Measurements from ENCODE around the gene ARL15. TPM values are rescaled to one million over a fixed set of nuclear protein-coding genes. Genes with fewer than 3 reads are reported as not detected.

ARL15 gene
- polyA plus RNA-seq, 1 donor from 2014 or later = 10.9 TPM

DNA sequence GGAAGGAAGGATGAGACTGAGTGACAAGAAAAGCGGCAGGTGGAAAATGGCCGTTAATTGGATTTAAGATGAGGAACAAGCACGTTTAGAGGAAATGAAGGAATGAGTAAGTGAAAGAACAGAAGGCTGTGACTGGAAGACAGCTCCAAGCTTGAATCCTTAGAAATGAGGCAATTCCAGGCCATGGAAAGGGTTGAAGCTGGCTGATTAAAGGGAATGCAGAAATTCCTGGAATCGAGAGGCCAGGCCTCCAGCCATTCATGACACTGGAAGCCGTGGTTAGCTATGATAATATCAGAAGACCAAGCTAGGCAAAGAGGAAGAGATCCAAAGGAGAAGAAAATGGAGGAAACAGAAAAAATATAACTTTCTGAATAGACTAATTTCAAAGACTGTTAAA, 84.2 kb downstream of the ARL15 start:
- H3K9me3 Mint-ChIP-seq = no peaks in the 10 kb centered on the region
- no peak overlapping the region for H3K27ac Mint-ChIP-seq
- H3K36me3 Mint-ChIP-seq = no peaks in the 10 kb centered on the region
- no peaks in the 10 kb centered on the region for H3K27me3 Mint-ChIP-seq
- no peak overlapping the region for H3K4me3 Mint-ChIP-seq
- peaks cover 12 to 15% (median 14%) of the 10 kb centered on the region in 3 donors for H3K4me1 Mint-ChIP-seq

DNA sequence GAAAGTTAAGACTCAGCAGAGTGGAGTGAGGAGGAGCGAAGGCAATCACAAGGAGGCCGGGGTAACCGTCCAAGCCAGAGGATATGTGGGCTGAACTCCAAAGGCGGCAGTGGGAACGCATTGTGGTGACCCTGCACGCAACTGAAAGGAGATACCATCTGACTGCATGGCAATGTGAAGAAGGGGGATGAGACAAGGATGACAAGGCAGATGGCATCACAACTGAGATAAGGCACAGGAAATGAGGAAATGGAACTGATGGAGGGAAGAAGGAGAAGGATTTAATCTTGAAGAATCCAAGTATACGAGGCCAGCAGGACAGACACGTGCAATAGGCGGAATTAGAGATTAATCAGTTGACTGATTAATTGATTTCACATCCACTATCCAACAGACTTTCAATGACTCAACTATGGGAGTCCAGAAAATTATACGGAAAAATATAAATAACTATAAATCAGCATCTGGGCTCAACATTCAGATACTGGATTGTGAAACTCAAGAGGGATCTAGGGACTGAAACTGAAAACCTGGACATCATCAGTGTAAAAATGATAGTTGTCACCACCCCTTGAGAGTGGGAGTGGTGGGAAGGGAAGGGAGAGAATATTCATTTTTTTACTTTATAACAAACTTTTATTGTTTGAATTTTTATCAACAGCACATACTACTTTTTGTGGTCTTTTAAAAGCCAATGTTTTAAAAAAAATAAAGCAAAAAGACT, 86.1 kb downstream of the ARL15 start:
- Mint-ChIP-seq H3K36me3 (no peaks in the 10 kb centered on the region), H3K9me3 (no peaks in the 10 kb centered on the region), H3K4me1 (peaks cover 8 to 12% (median 11%) of the 10 kb centered on the region in 3 donors), H3K27me3 (no peaks in the 10 kb centered on the region), H3K27ac (no peak overlapping the region), H3K4me3 (no peak overlapping the region)

DNA sequence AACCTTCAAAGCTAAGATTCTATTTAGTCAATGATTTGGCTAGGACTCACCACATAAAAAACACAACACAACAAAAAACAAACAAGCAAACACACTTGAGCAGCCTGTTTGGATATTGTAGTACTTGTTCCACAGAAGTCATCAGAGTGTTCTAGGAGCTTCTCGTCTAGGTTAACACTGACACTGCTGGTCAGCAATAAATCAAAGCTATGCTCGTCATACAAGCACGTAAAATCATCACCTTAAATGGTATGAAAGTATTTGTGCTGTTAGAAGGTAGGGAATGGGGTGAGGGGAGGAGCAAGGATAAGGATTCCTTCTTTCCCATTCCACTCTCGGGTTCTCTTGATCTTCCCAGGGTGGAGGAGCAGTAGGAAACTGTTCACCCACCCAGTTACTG, 88.0 kb downstream of the ARL15 start:
- Mint-ChIP-seq H3K27ac (no peak overlapping the region), H3K4me1 (peaks cover 4 to 11% (median 9%) of the 10 kb centered on the region in 3 donors), H3K36me3 (no peaks in the 10 kb centered on the region), H3K27me3 (no peaks in the 10 kb centered on the region), H3K9me3 (no peaks in the 10 kb centered on the region), H3K4me3 (no peak overlapping the region)

DNA sequence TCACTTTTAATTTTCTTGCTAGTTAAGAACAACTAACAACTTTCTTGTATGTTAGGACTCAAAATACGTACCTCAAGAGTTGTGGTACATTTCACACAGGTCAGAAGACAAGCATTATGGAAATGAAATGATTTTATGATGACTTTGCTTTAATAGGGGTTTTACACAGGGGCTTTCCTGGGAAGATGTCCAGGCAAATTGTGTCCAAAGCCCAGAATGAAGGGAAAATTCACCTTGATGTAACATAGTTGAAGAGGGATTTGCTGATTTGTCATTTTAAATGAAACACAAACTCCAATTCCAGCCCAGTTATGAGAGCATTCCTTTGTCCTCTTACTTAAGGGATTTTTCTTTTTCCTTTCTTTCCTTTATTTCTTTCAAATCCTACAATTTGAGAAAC, 89.2 kb downstream of the ARL15 start:
- Mint-ChIP-seq H3K4me3 (no peak overlapping the region), H3K27me3 (no peaks in the 10 kb centered on the region), H3K4me1 (peaks cover 2 to 6% (median 4%) of the 10 kb centered on the region in 3 donors), H3K36me3 (no peaks in the 10 kb centered on the region), H3K9me3 (no peaks in the 10 kb centered on the region), H3K27ac (no peak overlapping the region)

GRCh38 chr5:54220230-54221040, 89.9 kb downstream of the ARL15 start:
- no peaks in the 10 kb centered on the region for H3K9me3 Mint-ChIP-seq

DNA sequence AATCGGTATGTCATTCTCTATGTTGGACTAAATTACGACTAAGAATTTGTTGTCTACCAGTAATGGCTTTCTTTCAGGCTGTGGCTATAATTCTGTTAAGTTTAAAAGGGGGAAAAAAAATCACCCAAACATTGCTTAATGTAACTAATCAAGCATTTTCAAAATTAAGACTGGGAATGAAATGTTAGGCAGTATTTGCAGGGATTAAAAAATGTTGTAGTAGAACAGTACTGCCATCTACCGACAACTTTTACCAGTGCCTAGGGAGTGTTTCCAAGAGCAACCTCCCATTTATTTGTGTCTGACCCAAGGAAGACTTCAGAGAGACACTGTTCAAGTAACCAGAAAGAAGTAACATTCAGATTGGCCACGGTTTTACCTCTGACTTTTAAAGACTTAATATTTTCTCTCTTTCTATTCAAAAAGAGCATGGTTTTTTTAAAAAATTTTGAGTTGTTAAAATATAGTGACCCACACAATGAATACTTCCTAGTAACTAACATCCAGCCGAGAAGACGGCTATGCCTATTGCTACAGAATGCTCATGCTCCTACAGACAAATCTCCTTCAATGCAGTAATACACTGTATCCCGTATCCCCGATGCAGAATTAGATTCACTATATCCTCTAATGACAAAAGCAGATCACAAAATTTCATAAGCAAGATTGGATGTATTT, 92.4 kb downstream of the ARL15 start:
- Mint-ChIP-seq H3K4me3 (no peak overlapping the region), H3K36me3 (peaks cover 3% of the 10 kb centered on the region), H3K27ac (no peak overlapping the region), H3K4me1 (peaks cover 4 to 9% (median 8%) of the 10 kb centered on the region in 3 donors), H3K9me3 (no peaks in the 10 kb centered on the region), H3K27me3 (no peaks in the 10 kb centered on the region)

More at GRCh38 chr5:54220230-54221040, 89.9 kb downstream of the ARL15 start:
- peaks cover 2 to 4% (median 4%) of the 10 kb centered on the region in 3 donors for H3K4me1 Mint-ChIP-seq
- H3K27me3 Mint-ChIP-seq = no peaks in the 10 kb centered on the region
- no peak overlapping the region for H3K27ac Mint-ChIP-seq
- H3K36me3 Mint-ChIP-seq = no peaks in the 10 kb centered on the region
- H3K4me3 Mint-ChIP-seq = no peak overlapping the region

DNA sequence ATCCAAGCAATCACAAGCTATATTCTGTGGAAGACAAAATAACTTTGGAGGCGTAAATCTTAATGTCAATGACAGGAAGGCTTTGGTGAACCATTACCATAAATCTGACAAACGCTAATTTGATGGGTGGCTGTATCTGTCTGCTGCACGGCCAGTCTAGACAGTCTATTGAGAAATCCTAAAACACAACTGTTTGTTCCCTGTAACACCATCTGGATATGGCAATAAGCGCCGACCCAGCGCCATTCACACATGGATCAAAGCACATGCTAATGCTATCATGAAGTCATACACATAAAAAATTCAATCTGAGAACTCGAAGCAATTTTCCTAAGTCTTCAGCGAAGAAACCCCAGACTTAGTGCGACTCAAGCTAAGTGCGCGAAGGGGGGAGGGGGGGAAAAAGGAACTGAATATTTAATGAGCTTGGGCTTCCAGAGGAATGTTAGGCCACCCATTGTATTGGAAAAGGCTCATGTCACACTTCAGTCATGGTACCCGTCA, 95.1 kb downstream of the ARL15 start:
- peaks cover 7 to 10% (median 9%) of the 10 kb centered on the region in 3 donors for H3K4me1 Mint-ChIP-seq
- H3K4me3 Mint-ChIP-seq = no peak overlapping the region
- H3K27me3 Mint-ChIP-seq = no peaks in the 10 kb centered on the region
- peaks cover 6% of the 10 kb centered on the region for H3K36me3 Mint-ChIP-seq
- H3K27ac Mint-ChIP-seq = no peak overlapping the region
- no peaks in the 10 kb centered on the region for H3K9me3 Mint-ChIP-seq

GRCh38 chr5:54214722-54215121, 95.7 kb downstream of the ARL15 start:
- Mint-ChIP-seq H3K4me1 (peaks cover 7 to 10% (median 9%) of the 10 kb centered on the region in 3 donors), H3K27ac (no peak overlapping the region), H3K9me3 (no peaks in the 10 kb centered on the region), H3K36me3 (peaks cover 6% of the 10 kb centered on the region), H3K4me3 (no peak overlapping the region), H3K27me3 (no peaks in the 10 kb centered on the region)

DNA sequence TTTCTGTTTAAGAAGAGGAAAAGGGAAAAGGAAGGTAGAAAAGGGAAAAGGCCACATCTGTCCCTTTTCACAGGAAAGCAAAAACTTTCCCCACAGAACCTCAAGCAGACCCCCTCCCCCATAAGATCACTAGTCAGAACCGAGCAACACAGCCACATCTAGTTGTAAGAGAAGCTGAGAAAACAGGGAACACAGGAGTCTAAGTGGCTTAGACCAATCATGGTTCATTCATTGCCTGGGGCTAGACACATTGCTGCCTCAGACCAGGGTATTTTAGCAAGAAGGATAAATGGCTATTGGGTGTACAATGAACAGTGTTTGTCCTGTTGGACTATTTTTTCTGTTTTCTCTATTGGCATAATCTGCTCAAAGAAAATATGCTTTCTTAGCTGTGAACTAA, 98.0 kb downstream of the ARL15 start:
- peaks cover 6 to 9% (median 9%) of the 10 kb centered on the region in 3 donors for H3K4me1 Mint-ChIP-seq
- peaks cover 6% of the 10 kb centered on the region for H3K36me3 Mint-ChIP-seq
- H3K27me3 Mint-ChIP-seq = no peaks in the 10 kb centered on the region
- H3K27ac Mint-ChIP-seq = no peak overlapping the region
- no peak overlapping the region for H3K4me3 Mint-ChIP-seq
- H3K9me3 Mint-ChIP-seq = no peaks in the 10 kb centered on the region

DNA sequence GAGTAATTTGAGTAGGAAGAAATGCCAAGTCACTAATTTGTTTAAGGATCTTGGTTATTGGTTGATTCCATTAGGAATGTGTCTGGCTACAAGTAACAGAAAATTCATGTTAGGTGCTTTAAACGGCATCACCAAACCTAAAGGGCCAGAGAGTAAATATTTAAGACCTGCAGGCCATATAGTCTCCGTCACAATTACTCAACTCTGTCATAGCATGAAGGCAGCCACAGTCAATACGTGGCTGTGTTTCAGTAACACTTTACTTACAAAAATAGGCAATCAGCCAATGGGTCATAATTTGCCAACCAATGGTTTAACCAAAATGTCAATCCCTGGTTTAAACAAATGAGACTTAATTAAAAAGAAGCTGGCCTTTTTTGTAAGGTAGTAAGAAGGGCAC, 98.5 kb downstream of the ARL15 start:
- Mint-ChIP-seq H3K27ac (no peak overlapping the region), H3K4me3 (no peak overlapping the region), H3K36me3 (peaks cover 6% of the 10 kb centered on the region), H3K9me3 (no peaks in the 10 kb centered on the region), H3K4me1 (peaks cover 6 to 12% (median 10%) of the 10 kb centered on the region in 3 donors), H3K27me3 (no peaks in the 10 kb centered on the region)

GRCh38 chr5:54207566-54207965, 102.8 kb downstream of the ARL15 start:
- peaks cover 5 to 21% (median 9%) of the 10 kb centered on the region in 3 donors for H3K4me1 Mint-ChIP-seq
- H3K9me3 Mint-ChIP-seq = peaks cover 0 to 7% (median 0%) of the 10 kb centered on the region in 3 donors
- no peaks in the 10 kb centered on the region for H3K27me3 Mint-ChIP-seq
- no peaks in the 10 kb centered on the region for H3K36me3 Mint-ChIP-seq
- no peak overlapping the region for H3K27ac Mint-ChIP-seq
- no peak overlapping the region for H3K4me3 Mint-ChIP-seq

DNA sequence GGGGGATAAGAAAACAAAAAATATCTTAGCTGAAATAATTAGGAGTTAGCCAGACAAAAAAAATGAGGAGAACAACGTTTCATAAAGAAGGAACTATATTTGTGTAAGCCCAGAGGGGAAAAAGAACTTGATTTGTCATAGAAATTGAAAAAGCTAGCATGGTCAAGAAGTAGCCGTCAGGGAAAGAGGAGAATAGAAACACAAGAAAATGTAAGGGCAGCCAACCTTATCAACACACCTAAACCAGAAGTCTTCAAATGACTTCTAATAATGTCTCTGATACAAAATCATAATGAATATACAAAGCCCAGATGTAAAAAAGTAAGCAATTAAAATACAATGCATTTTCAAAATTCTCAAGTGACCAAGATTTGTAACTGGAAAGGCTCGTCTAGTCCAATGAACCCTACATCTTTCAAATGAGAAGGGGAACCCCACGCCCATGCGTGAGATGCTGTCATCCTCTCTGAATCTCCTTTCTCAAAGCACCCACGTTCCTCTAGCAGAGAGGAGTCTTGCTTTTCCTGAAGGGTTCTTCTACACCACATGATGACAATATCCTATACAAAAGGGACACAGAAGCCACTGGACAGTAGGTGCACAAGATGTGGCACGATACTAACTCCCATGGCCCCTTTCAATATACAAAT, 103.7 kb downstream of the ARL15 start:
- H3K36me3 Mint-ChIP-seq = no peaks in the 10 kb centered on the region
- H3K9me3 Mint-ChIP-seq = peaks cover 0 to 14% (median 0%) of the 10 kb centered on the region in 3 donors
- peak overlapping the region in 1 of 4 donors; percentile 11 for H3K4me3 Mint-ChIP-seq
- peaks cover 4 to 21% (median 9%) of the 10 kb centered on the region in 3 donors for H3K4me1 Mint-ChIP-seq
- no peaks in the 10 kb centered on the region for H3K27me3 Mint-ChIP-seq
- no peak overlapping the region for H3K27ac Mint-ChIP-seq

GRCh38 chr5:54205918-54206317, 104.5 kb downstream of the ARL15 start:
- H3K4me1 Mint-ChIP-seq = peaks cover 4 to 19% (median 6%) of the 10 kb centered on the region in 3 donors
- H3K4me3 Mint-ChIP-seq = no peak overlapping the region
- H3K27me3 Mint-ChIP-seq = no peaks in the 10 kb centered on the region
- H3K9me3 Mint-ChIP-seq = peaks cover 0 to 21% (median 2%) of the 10 kb centered on the region in 3 donors
- H3K27ac Mint-ChIP-seq = no peak overlapping the region
- H3K36me3 Mint-ChIP-seq = no peaks in the 10 kb centered on the region

- H3K4me1 Mint-ChIP-seq = peaks cover 4 to 18% (median 6%) of the 10 kb centered on the region in 3 donors
- no peak overlapping the region for H3K4me3 Mint-ChIP-seq
- H3K27ac Mint-ChIP-seq = no peak overlapping the region
- no peaks in the 10 kb centered on the region for H3K36me3 Mint-ChIP-seq
- no peaks in the 10 kb centered on the region for H3K27me3 Mint-ChIP-seq
- H3K9me3 Mint-ChIP-seq = peaks cover 0 to 26% (median 2%) of the 10 kb centered on the region in 3 donors
Observed at GRCh38 chr5:54205453-54205852, 104.9 kb downstream of the ARL15 start.
